Measurements from ENCODE around the gene PFKP.

Gene PFKP

DNA sequence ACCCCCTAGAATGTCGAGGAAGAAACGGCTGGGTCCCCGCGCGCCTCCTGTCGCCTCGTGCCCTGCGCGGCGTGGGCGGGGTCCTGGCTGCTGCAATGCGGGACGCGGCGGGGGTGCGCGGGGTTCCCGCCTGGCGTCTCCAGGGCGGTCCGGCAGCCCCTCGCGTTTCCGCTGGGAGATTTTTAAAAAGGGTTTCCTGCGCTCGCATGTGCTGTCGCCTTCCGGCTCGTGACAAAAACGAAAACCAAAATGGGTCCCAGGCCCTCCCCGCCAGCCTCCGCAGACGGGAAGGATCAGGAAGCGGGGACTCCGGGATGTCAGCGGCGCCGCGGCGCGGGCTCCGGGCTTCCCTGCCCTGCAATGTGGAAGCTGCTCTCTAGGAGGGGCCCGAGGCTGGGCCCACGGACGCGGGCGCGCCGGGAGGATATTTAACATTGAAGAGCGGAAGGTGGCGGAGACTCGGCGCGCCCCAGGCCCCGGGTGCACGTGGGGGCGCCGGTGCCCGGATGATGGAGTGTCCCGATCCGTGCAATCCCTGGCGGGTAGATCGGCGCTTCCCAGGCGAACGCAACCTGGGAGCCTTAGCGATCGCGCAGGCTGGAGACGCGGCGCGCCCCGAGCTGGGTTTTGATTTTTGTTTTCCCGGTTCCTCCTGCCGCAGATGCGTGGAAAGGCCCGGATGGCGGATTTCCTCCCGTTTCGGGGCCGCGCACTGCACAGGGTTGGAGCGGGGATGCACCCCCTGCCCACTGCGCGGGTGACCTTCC is 1.0 kb downstream of the PFKP start:
- peak; percentile 77 for DNase-seq (ENCODE audit: low read depth, low spot score)
- peak overlapping the region; percentile 73 for H3K4me3 ChIP-seq (ENCODE audit: low read depth, low read length)
- TF ChIP-seq, protein P1, sequence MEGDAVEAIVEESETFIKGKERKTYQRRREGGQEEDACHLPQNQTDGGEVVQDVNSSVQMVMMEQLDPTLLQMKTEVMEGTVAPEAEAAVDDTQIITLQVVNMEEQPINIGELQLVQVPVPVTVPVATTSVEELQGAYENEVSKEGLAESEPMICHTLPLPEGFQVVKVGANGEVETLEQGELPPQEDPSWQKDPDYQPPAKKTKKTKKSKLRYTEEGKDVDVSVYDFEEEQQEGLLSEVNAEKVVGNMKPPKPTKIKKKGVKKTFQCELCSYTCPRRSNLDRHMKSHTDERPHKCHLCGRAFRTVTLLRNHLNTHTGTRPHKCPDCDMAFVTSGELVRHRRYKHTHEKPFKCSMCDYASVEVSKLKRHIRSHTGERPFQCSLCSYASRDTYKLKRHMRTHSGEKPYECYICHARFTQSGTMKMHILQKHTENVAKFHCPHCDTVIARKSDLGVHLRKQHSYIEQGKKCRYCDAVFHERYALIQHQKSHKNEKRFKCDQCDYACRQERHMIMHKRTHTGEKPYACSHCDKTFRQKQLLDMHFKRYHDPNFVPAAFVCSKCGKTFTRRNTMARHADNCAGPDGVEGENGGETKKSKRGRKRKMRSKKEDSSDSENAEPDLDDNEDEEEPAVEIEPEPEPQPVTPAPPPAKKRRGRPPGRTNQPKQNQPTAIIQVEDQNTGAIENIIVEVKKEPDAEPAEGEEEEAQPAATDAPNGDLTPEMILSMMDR (IDR thresholded peaks at IDR 0.05; ENCODE audit: low read depth, low read length): peak; percentile 47
- in situ Hi-C loops (cut with HindIII; ENCODE audit: low sequenced_read_pairs): no loop called here

DNA sequence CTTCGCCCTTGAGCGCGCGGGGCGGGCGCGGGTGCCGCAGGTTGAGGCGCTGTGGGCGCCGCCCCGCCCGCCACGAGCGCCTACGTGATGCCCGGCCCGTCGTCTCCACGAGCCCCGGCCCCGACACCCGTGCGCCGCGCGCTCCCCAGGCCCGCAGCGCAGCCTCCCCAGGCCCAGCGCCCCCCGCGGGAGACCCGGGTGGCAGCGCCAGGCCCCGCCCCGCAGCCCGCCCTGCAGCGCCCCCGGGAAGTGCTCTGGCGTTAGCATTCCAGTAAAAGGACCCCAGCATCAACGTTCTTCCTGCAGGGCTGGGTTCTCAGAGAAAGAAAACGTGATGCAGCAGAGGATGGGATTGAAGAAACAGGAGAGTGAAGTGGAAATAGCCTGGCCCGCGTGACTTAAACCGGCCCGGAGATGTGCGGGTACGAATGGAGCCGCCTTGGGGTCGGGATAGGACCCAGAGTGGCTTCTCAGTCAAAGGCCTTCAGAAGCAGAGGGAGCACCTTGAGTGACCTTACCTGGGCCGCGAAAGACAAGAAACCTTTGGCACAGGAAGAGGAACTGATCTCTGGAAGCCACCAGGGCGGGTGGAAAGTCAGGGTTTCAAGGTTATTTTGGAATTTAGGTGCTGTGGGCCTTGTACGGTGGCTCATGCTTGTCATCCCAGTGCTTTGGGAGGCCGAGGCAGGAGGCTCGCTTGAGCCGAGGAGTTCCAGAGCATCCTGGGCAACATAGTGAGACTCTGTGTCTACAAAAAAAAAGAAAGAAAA is 1.8 kb downstream of the PFKP start:
- peak overlapping the region; percentile 73 for H3K4me3 ChIP-seq (ENCODE audit: low read depth, low read length)
- in situ Hi-C loops (cut with HindIII; ENCODE audit: low sequenced_read_pairs): no loop called here
- TF ChIP-seq, protein P1 (IDR thresholded peaks at IDR 0.05; ENCODE audit: low read depth, low read length): no peak
- no peak for DNase-seq (ENCODE audit: low read depth, low spot score)

DNA sequence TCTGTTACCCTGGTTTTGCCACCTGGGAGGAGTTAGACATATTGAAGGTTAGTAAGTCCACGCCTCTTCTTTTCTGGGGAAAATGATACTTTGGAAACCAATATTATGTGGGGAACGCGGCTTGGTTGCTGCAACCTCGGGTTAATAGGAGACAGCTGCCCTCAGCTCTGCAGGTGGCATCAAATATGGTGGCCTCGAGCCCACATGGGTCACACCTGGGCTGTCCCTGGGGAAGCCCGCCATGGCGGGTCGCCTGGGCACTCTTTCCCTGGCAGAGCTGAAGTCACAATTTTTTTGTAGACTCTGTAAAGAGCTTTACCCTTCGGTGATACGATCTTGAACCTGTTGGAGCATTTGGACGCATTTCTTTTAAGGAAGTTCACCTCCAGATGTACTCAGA is 2.5 kb downstream of the PFKP start:
- no peak for DNase-seq (ENCODE audit: low read depth, low spot score)
- in situ Hi-C loops (cut with HindIII; ENCODE audit: low sequenced_read_pairs): no loop called here
- peak overlapping the region; percentile 73 for H3K4me3 ChIP-seq (ENCODE audit: low read depth, low read length)
- TF ChIP-seq, protein P1 (IDR thresholded peaks at IDR 0.05; ENCODE audit: low read depth, low read length): no peak

DNA sequence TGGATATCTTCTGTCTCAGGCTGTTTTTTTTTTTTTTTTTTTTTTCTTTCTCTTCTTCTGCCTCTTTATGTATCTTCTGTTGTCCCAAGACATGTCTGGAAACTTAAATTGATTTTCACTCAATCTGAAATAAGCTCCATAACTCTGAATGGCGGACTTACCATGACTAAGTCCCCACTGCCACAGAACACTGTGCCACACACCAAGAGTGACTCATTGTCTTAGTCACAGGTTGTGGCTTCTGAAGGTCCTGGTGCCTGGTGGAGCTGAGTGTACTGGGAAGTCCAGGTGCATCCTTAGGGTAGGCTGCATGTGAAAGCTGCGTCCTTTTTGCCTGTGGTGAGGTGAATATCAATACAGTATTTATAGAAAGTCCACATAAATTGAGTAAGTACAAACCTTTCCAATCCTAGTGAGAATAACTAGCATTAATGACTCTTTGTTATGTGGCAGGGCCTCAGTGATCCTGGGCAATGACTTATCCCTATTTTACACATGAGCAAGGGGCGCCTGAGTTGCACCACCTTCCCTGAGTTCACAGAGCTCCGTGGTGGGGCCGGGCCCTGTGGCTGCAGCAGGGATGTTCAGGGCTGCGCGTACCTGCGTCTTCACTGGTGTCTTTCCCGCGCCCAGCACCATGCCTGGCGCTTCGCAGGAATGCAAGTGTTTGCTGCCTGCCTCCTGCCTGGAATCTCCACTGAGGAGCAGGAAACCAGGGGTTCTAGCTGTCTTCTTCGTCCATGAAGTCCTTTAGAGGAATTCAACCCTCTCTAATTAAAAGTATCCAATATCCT is 4.3 kb downstream of the PFKP start:
- DNase-seq (ENCODE audit: low read depth, low spot score): peak; percentile 91
- H3K4me3 ChIP-seq (ENCODE audit: low read depth, low read length): no peak overlapping the region
- in situ Hi-C loops (cut with HindIII; ENCODE audit: low sequenced_read_pairs): no loop called here

DNA sequence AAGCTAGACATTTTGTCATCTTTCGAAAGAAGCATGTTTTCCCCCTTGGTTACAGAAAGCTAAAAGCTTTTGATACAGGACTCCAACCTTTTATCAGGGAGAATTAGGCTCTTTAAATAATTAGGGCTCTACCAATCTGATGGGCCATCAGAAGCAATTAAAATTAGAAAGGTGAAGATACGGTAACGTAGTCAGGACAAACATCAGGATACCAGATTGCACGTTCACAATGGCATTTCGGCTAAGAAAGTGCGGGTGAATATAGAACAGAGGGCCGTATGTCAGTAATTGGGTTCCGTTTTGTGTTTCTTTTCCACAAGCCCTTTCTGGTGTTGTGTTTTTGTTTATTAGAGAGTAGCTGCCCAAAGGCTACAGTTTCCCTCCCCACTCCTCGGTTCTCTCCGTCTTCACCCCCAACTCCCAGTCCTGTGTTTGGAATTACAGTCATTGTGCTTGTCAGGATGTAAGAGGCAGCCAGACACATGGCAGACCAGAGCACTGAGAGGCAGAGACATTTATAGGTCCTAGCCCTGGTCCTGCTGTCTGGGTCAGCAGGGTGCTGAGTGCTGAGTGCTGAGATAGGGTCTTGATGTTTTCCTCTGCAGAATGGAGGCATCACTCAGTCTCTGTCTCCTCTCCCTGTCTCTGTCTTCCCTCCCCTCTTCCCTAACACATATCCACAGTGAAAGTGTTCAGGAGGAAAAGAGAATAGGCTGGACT is 5.5 kb downstream of the PFKP start:
- TF ChIP-seq, protein P1 (IDR thresholded peaks at IDR 0.05; ENCODE audit: low read depth, low read length): no peak
- no peak for DNase-seq (ENCODE audit: low read depth, low spot score)
- no peak overlapping the region for H3K4me3 ChIP-seq (ENCODE audit: low read depth, low read length)
- in situ Hi-C loops (cut with HindIII; ENCODE audit: low sequenced_read_pairs): no loop called here

More for the DNA sequence above, 4.3 kb downstream of the PFKP start:
- TF ChIP-seq, protein P1 (IDR thresholded peaks at IDR 0.05; ENCODE audit: low read depth, low read length): no peak

Data from astrocyte of the spinal cord (primary cell).